SK-N-SH (cell line): ENCODE measurements around the gene MS4A15. TPM values are rescaled to one million over a fixed set of nuclear protein-coding genes. Genes with fewer than 3 reads are reported as not detected.

Experiments
- CTCF ChIA-PET: fragments of 300-600, 350-600 bp; formaldehyde crosslinking; extraction: SDS; loops from one replicate; lab custom pipeline; 2021; lab: Yijun Ruan, JAX
- POLR2A ChIA-PET: fragments of 350-600 bp; sonication (Branson Sonifier 250); formaldehyde crosslinking; extraction: SDS; loops from one replicate; lab custom pipeline; 2020; ENCODE audit warnings: antibody characterized with exemption, inconsistent platforms; lab: Yijun Ruan, JAX
- DNase-seq: peaks from one replicate; pipeline ENCODE4 v3.0.0; 2012
- H2AFZ ChIP-seq: fragments of 200-600 bp; sonication (generic); 2 replicates; pipeline ENCODE4 v1.8.1; 2016; ENCODE audit warnings: antibody characterized with exemption, mild to moderate bottlenecking, low read depth
- H3F3A ChIP-seq: fragments of 200-600 bp; sonication (generic); replicated peaks from 2 replicates; pipeline ENCODE3; 2016; ENCODE audit warnings: antibody characterized with exemption, mild to moderate bottlenecking; ENCODE audit not compliant: insufficient read depth
- H3K27ac ChIP-seq, 2 experiments: fragments of 200-500 bp in 1 of 2; fragments of 200-600 bp in 1 of 2; sonication (Bioruptor generic) in 1 of 2; sonication (generic), shearing (Covaris generic) in 1 of 2; 2 replicates each; pipeline versions ENCODE4 v1.5.1 to v1.6.1; 2014 to 2016; ENCODE audit warnings: low read depth in 2 of 2, inconsistent platforms in 1 of 2, low read length in 1 of 2, mild to moderate bottlenecking in 1 of 2, mixed read lengths in 1 of 2
- H3K27me3 ChIP-seq: fragments of 200-600 bp; sonication (generic), shearing (Covaris generic); 2 replicates; pipeline ENCODE4 v1.6.1; 2016; ENCODE audit warnings: mixed run types; ENCODE audit not compliant: insufficient read depth
- H3K36me3 ChIP-seq, 2 experiments: fragments of 200-500 bp in 1 of 2; fragments of 200-600 bp in 1 of 2; sonication (Bioruptor generic) in 1 of 2; sonication (generic) in 1 of 2; replicated peaks in 1 of 2; 2 replicates each; pipeline versions ENCODE3 to v1.5.1; 2014 to 2016; ENCODE audit warnings: low read length in 1 of 2, mild to moderate bottlenecking in 1 of 2; ENCODE audit not compliant: insufficient read depth in 2 of 2, control insufficient read depth in 1 of 2
- H3K4me1 ChIP-seq, 2 experiments: fragments of 200-500 bp in 1 of 2; fragments of 200-600 bp in 1 of 2; sonication (Bioruptor generic) in 1 of 2; sonication (generic), shearing (Covaris generic) in 1 of 2; 2 replicates each; pipeline versions ENCODE4 v1.5.1 to v1.6.1; 2014 to 2016; ENCODE audit warnings: low read depth in 1 of 2, low read length in 1 of 2, mixed run types in 1 of 2; ENCODE audit not compliant: insufficient read depth in 2 of 2, control insufficient read depth in 1 of 2
- H3K4me2 ChIP-seq: fragments of 200-600 bp; sonication (generic), shearing (Covaris generic); 2 replicates; pipeline ENCODE4 v1.6.1; 2017; ENCODE audit warnings: mixed run types
- H3K4me3 ChIP-seq, 2 experiments: fragments of 200-500 bp in 1 of 2; fragments of 200-600 bp in 1 of 2; sonication (Bioruptor generic) in 1 of 2; sonication (generic), shearing (Covaris generic) in 1 of 2; 2 replicates each; pipeline versions ENCODE4 v1.5.1 to v1.8.1; 2014 to 2016; ENCODE audit warnings: low read depth in 2 of 2, inconsistent platforms in 1 of 2, low read length in 1 of 2, mild to moderate bottlenecking in 1 of 2, mixed read lengths in 1 of 2, moderate library complexity in 1 of 2
- H3K79me2 ChIP-seq: fragments of 200-600 bp; sonication (generic); 2 replicates; pipeline ENCODE4 v1.8.1; 2017; ENCODE audit warnings: mild to moderate bottlenecking; ENCODE audit not compliant: insufficient read depth
- H3K9ac ChIP-seq: fragments of 200-600 bp; sonication (generic); 2 replicates; pipeline ENCODE4 v1.6.1; 2017; ENCODE audit warnings: mixed run types
- H3K9me2 ChIP-seq: fragments of 200-600 bp; sonication (generic); 2 replicates; pipeline ENCODE4 v1.6.1; 2017; ENCODE audit warnings: mixed run types
- H3K9me3 ChIP-seq: fragments of 200-600 bp; sonication (generic); 2 replicates; pipeline ENCODE4 v1.6.1; 2017; ENCODE audit warnings: mixed run types, mild to moderate bottlenecking, moderate library complexity
- H4K20me1 ChIP-seq: fragments of 200-600 bp; sonication (generic); 2 replicates; pipeline ENCODE4 v1.6.1; 2017; ENCODE audit warnings: mild to moderate bottlenecking, mixed run types; ENCODE audit not compliant: insufficient read depth
- ELF1 ChIP-seq: IDR thresholded peaks from 2 replicates; pipeline ENCODE4 v1.4.0; 2012
- EP300 ChIP-seq, 2 experiments: IDR thresholded peaks; 2 replicates each; pipeline versions ENCODE4 v1.4.0 to v1.6.1; 2012; ENCODE audit warnings: borderline replicate concordance in 1 of 2, low read depth in 1 of 2, low read length in 1 of 2
- EZH2phosphoT487 ChIP-seq: fragments of 200-600 bp; sonication (generic); IDR thresholded peaks from 2 replicates; pipeline ENCODE4 v1.6.1; 2017; ENCODE audit warnings: low read depth, mixed run types, mild to moderate bottlenecking, antibody characterized with exemption, moderate library complexity, borderline replicate concordance
- GATA2 ChIP-seq: sonication (generic); formaldehyde crosslinking; IDR thresholded peaks from 2 replicates; pipeline ENCODE4 v1.5.0; 2020; ENCODE audit warnings: mild to moderate bottlenecking, missing genetic modification reagents
- JUND ChIP-seq: IDR thresholded peaks from 2 replicates; pipeline ENCODE4 v1.4.0; 2012
- MEF2A ChIP-seq: IDR thresholded peaks from 2 replicates; pipeline ENCODE4 v1.4.0; 2012; ENCODE audit warnings: low read depth, borderline replicate concordance
- NFIC ChIP-seq: IDR thresholded peaks from 2 replicates; pipeline ENCODE4 v1.4.0; 2012; ENCODE audit warnings: borderline replicate concordance
- NRF1 ChIP-seq: IDR thresholded peaks from 2 replicates; pipeline ENCODE4 v1.6.1; 2012; ENCODE audit warnings: low read depth, mild to moderate bottlenecking, low read length
- POLR2AphosphoS5 ChIP-seq: IDR thresholded peaks from 2 replicates; pipeline ENCODE4 v1.6.1; 2012; ENCODE audit warnings: low read depth, low read length
- RAD21 ChIP-seq: IDR thresholded peaks from 2 replicates; pipeline ENCODE4 v1.6.1; 2012; ENCODE audit warnings: mild to moderate bottlenecking, low read length
- RCOR1 ChIP-seq: fragments of 150-350 bp; IDR thresholded peaks from 2 replicates; pipeline ENCODE4 v1.6.1; 2017; ENCODE audit warnings: antibody characterized with exemption, low read length
- RFX5 ChIP-seq: IDR thresholded peaks from 2 replicates; pipeline ENCODE4 v1.6.1; 2012; ENCODE audit warnings: mild to moderate bottlenecking, improper control_type of control experiment, low read length
- SIN3A ChIP-seq: IDR thresholded peaks from 2 replicates; pipeline ENCODE4 v1.6.1; 2012; ENCODE audit warnings: low read depth, mild to moderate bottlenecking, low read length, moderate library complexity, borderline replicate concordance
- SMC3 ChIP-seq: IDR thresholded peaks from 2 replicates; pipeline ENCODE4 v1.6.1; 2012; ENCODE audit warnings: low read depth, low read length, improper control_type of control experiment
- TAF1 ChIP-seq: IDR thresholded peaks from 2 replicates; pipeline ENCODE4 v1.6.1; 2012; ENCODE audit warnings: low read depth, mild to moderate bottlenecking, low read length, moderate library complexity, borderline replicate concordance
- TEAD4 ChIP-seq: IDR thresholded peaks from 2 replicates; pipeline ENCODE4 v1.4.0; 2012; ENCODE audit warnings: mild to moderate bottlenecking, borderline replicate concordance; ENCODE audit not compliant: insufficient read depth
- YY1 ChIP-seq: IDR thresholded peaks from 2 replicates; pipeline ENCODE4 v1.4.0; 2012; ENCODE audit warnings: low read depth, mild to moderate bottlenecking
- WGBS: methylation state at CpG from one replicate; pipeline ENCODE4 v1.1.6; 2017; ENCODE audit warnings: low lambda C conversion rate; 5-methylcytosine and 5-hydroxymethylcytosine counted together
- polyA plus RNA-seq, 3 experiments: library from polyadenylated mRNA; depleted of rRNA; stranded (reverse); fragments of >200 nt; gene quantifications; 2 replicates each; pipeline ENCODE4 v1.2.3, GENCODE V29; 2012
- TF ChIP-seq, protein P1 (sequence below): IDR thresholded peaks from 2 replicates; pipeline ENCODE4 v1.4.0; 2012; ENCODE audit warnings: low read depth, borderline replicate concordance
- TF ChIP-seq, protein P2 (sequence below): fragments of 150-350 bp; IDR thresholded peaks from 2 replicates; pipeline ENCODE4 v1.6.1; 2017; ENCODE audit warnings: antibody characterized with exemption, low read length, low read depth, borderline replicate concordance
- TF ChIP-seq, protein P3 (sequence below): IDR thresholded peaks from 2 replicates; pipeline ENCODE4 v1.4.0; 2012; ENCODE audit warnings: low read depth, borderline replicate concordance
- TF ChIP-seq, protein P4 (sequence below): IDR thresholded peaks from 2 replicates; pipeline ENCODE4 v1.4.0; 2012; ENCODE audit warnings: low read depth
- TF ChIP-seq, protein P5 (sequence below): fragments of 200-600 bp; sonication (generic); IDR thresholded peaks from 2 replicates; pipeline ENCODE4 v1.6.1; 2017; ENCODE audit warnings: antibody characterized with exemption, mild to moderate bottlenecking, moderate library complexity

The MS4A15 gene
- polyA plus RNA-seq, 1 of the 3 experiments (the other 2 are of a cell fraction), result not detected

DNA sequence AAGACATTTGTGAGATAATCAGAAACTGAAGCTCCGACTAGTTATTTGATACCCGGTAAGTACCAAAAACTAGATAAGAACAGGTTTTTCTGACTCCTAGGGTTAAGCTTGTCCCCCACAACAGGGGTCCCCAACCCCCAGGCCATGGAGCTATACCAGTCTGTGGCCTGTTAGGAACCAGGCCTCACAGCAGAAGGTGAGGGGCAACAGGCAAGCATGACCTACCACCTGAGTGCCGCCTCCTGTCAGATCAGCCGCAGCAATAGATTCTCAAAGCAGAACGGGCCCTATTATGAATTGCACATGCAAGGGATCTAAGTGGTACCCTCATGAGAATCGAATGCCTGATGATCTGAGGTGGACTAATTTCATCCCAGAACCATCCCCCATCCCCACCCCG is 27.2 kb downstream of the MS4A15 start:
- H3K9me3 ChIP-seq, result no peaks in the 10 kb centered on the region

DNA sequence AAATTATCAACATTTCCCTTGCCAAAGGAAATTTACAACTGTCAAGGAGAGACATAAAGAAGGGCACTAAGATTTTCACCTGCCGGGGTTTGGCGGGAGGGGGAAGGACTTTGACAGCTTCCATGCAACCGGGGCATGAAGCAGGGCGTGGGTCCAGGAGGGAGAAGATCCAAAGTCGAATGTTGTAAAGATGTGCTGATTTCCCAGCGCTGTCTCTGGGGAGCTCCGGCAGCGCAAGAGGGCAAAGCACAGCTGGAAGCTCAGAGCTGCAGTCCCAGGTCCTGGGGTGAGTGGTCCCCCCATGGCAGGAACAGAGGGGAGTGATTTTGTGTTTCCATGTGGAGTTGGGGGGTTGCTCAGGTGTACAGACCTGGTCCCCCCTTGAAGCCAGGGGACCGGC is 28.5 kb downstream of the MS4A15 start, which contains the start of gene MS4A10:
MS4A10 (plus strand) TSS at position 198 of the 400 bp plus-strand sequence. CDS start 5,003 bp downstream, outside the sequence.
- H3K9me2 ChIP-seq, result no peaks in the 10 kb centered on the region
- H3K36me3 ChIP-seq, result no peaks in the 10 kb centered on the region
- 29% methylated on average over 7 of the region's 9 CpGs for WGBS
- H4K20me1 ChIP-seq, result no peaks in the 10 kb centered on the region
- POLR2A ChIA-PET, result no interaction called here
- no peaks in the 10 kb centered on the region for H3F3A ChIP-seq
- H3K9me3 ChIP-seq, result no peaks in the 10 kb centered on the region
- no peak within 1 kb of the TSS for H3K27ac ChIP-seq
- H3K4me1 ChIP-seq, result no peaks in the 10 kb centered on the region
- no peaks in the 10 kb centered on the region for H3K27me3 ChIP-seq
- no peak within 1 kb of the TSS for H3K4me3 ChIP-seq
- CTCF ChIA-PET, result interaction anchor here (0.7 to 1.0 kb wide), 2 partner anchors 14 to 46 kb away, joined by 3 read pairs; no protein-coding TSS in a partner anchor
- H3K4me2 ChIP-seq, result no peak within 1 kb of the TSS
- no peaks in the 10 kb centered on the region for H3K79me2 ChIP-seq
- H2AFZ ChIP-seq, result no peak within 1 kb of the TSS
- H3K9ac ChIP-seq, result no peak within 1 kb of the TSS
- no peak for DNase-seq
- TF ChIP-seq, protein P1, sequence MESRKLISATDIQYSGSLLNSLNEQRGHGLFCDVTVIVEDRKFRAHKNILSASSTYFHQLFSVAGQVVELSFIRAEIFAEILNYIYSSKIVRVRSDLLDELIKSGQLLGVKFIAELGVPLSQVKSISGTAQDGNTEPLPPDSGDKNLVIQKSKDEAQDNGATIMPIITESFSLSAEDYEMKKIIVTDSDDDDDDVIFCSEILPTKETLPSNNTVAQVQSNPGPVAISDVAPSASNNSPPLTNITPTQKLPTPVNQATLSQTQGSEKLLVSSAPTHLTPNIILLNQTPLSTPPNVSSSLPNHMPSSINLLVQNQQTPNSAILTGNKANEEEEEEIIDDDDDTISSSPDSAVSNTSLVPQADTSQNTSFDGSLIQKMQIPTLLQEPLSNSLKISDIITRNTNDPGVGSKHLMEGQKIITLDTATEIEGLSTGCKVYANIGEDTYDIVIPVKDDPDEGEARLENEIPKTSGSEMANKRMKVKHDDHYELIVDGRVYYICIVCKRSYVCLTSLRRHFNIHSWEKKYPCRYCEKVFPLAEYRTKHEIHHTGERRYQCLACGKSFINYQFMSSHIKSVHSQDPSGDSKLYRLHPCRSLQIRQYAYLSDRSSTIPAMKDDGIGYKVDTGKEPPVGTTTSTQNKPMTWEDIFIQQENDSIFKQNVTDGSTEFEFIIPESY, result no peak
- TF ChIP-seq NFIC (no peak), ELF1 (no peak), SMC3 (no peak), RFX5 (no peak)

More for the DNA sequence above, 27.2 kb downstream of the MS4A15 start:
- Histone ChIP-seq H3K4me2 (no peak overlapping the region), H2AFZ (no peak overlapping the region), H3K4me1 (no peaks in the 10 kb centered on the region), H3K4me3 (no peak overlapping the region), H4K20me1 (no peaks in the 10 kb centered on the region), H3K27ac (no peak overlapping the region), H3K27me3 (no peaks in the 10 kb centered on the region), H3K9me2 (no peaks in the 10 kb centered on the region), H3K9ac (no peak overlapping the region), H3K79me2 (no peaks in the 10 kb centered on the region), H3F3A (no peaks in the 10 kb centered on the region), H3K36me3 (no peaks in the 10 kb centered on the region)
- ChIA-PET CTCF (interaction anchor here (1.6 kb wide), 1 partner anchor 9 kb away, joined by 4 read pairs; no protein-coding TSS in a partner anchor), POLR2A (no interaction called here)
- no peak for DNase-seq
- no peak for TF ChIP-seq MEF2A
- TF ChIP-seq, protein P2, sequence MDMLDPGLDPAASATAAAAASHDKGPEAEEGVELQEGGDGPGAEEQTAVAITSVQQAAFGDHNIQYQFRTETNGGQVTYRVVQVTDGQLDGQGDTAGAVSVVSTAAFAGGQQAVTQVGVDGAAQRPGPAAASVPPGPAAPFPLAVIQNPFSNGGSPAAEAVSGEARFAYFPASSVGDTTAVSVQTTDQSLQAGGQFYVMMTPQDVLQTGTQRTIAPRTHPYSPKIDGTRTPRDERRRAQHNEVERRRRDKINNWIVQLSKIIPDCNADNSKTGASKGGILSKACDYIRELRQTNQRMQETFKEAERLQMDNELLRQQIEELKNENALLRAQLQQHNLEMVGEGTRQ, result no peak
- TF ChIP-seq NRF1, result no peak
- TF ChIP-seq YY1, result no peak
- no peak for TF ChIP-seq TAF1
- TF ChIP-seq NFIC, result no peak
- TF ChIP-seq GATA2 (CRISPR knock-in tag), result no peak
- TF ChIP-seq EP300 (IDR thresholded peaks at IDR 0.05; ENCODE audit: borderline replicate concordance in 1 of 2, low read depth in 1 of 2, low read length in 1 of 2), result no peak
- TF ChIP-seq, protein P3, sequence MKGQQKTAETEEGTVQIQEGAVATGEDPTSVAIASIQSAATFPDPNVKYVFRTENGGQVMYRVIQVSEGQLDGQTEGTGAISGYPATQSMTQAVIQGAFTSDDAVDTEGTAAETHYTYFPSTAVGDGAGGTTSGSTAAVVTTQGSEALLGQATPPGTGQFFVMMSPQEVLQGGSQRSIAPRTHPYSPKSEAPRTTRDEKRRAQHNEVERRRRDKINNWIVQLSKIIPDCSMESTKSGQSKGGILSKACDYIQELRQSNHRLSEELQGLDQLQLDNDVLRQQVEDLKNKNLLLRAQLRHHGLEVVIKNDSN, result no peak
- TF ChIP-seq SIN3A, result no peak
- no peak for TF ChIP-seq TEAD4
- TF ChIP-seq RAD21, result no peak
- TF ChIP-seq JUND, result no peak
- no peak for TF ChIP-seq EZH2phosphoT487
- no peak for TF ChIP-seq POLR2AphosphoS5
- TF ChIP-seq RCOR1, result no peak
- TF ChIP-seq, protein P4, sequence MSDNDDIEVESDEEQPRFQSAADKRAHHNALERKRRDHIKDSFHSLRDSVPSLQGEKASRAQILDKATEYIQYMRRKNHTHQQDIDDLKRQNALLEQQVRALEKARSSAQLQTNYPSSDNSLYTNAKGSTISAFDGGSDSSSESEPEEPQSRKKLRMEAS, result no peak
- TF ChIP-seq, protein P5, sequence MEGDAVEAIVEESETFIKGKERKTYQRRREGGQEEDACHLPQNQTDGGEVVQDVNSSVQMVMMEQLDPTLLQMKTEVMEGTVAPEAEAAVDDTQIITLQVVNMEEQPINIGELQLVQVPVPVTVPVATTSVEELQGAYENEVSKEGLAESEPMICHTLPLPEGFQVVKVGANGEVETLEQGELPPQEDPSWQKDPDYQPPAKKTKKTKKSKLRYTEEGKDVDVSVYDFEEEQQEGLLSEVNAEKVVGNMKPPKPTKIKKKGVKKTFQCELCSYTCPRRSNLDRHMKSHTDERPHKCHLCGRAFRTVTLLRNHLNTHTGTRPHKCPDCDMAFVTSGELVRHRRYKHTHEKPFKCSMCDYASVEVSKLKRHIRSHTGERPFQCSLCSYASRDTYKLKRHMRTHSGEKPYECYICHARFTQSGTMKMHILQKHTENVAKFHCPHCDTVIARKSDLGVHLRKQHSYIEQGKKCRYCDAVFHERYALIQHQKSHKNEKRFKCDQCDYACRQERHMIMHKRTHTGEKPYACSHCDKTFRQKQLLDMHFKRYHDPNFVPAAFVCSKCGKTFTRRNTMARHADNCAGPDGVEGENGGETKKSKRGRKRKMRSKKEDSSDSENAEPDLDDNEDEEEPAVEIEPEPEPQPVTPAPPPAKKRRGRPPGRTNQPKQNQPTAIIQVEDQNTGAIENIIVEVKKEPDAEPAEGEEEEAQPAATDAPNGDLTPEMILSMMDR, result no peak
- 63% methylated on average over 6 of the region's 7 CpGs for WGBS
